H9 (cell line): Measurements from ENCODE around the gene FSIP1. TPM values are rescaled to one million over a fixed set of nuclear protein-coding genes. Genes with fewer than 3 reads are reported as not detected.

Experiments
- DNase-seq: peaks from one replicate; pipeline ENCODE4 v3.0.0-alpha.2; 2017
- H2AFZ ChIP-seq: one replicate; pipeline ENCODE4 v1.6.1; 2013; ENCODE audit warnings: mild to moderate bottlenecking, low read length, control low read depth, moderate library complexity
- H2AK5ac ChIP-seq: 2 replicates; pipeline ENCODE4 v1.6.1; 2013; ENCODE audit warnings: low read length, control low read depth, mixed read lengths; ENCODE audit not compliant: insufficient read length
- H2BK120ac ChIP-seq: one replicate; pipeline ENCODE4 v1.6.1; 2013; ENCODE audit warnings: low read depth, mild to moderate bottlenecking, low read length, control low read depth, inconsistent platforms; ENCODE audit not compliant: poor library complexity, severe bottlenecking
- H2BK12ac ChIP-seq: 2 replicates; pipeline ENCODE4 v1.6.1; 2013; ENCODE audit warnings: low read length, control low read depth, mixed read lengths, low read depth; ENCODE audit not compliant: insufficient read length
- H2BK15ac ChIP-seq: 2 replicates; pipeline ENCODE4 v1.6.1; 2013; ENCODE audit warnings: low read depth, low read length, control low read depth
- H2BK20ac ChIP-seq: one replicate; pipeline ENCODE4 v1.6.1; 2013; ENCODE audit warnings: low read depth, mild to moderate bottlenecking, low read length, control low read depth, inconsistent platforms; ENCODE audit not compliant: poor library complexity, severe bottlenecking
- H2BK5ac ChIP-seq: 2 replicates; pipeline ENCODE4 v1.6.1; 2013; ENCODE audit warnings: low read length, control low read depth, mixed read lengths; ENCODE audit not compliant: insufficient read length
- H3K14ac ChIP-seq: 2 replicates; pipeline ENCODE4 v1.6.1; 2013; ENCODE audit warnings: low read length, control low read depth; ENCODE audit not compliant: insufficient read depth
- H3K18ac ChIP-seq: 2 replicates; pipeline ENCODE4 v1.6.1; 2013; ENCODE audit warnings: low read depth, mild to moderate bottlenecking, mixed read lengths, low read length, control low read depth; ENCODE audit not compliant: insufficient read length
- H3K23ac ChIP-seq: 2 replicates; pipeline ENCODE4 v1.6.1; 2013; ENCODE audit warnings: low read length, control low read depth, mixed read lengths, low read depth; ENCODE audit not compliant: insufficient read length
- H3K23me2 ChIP-seq: 2 replicates; pipeline ENCODE4 v1.6.1; 2013; ENCODE audit warnings: low read depth, mild to moderate bottlenecking, mixed read lengths, low read length, control low read depth; ENCODE audit not compliant: insufficient read length, poor library complexity, severe bottlenecking
- H3K27ac ChIP-seq: 2 replicates; pipeline ENCODE4 v1.5.1; 2013; ENCODE audit warnings: low read length, control low read depth, mixed read lengths, low read depth; ENCODE audit not compliant: insufficient read length
- H3K27me3 ChIP-seq: 2 replicates; pipeline ENCODE4 v1.6.1; 2013; ENCODE audit warnings: low read length, control low read depth, inconsistent platforms; ENCODE audit not compliant: insufficient read depth
- H3K4ac ChIP-seq: 2 replicates; pipeline ENCODE4 v1.6.1; 2013; ENCODE audit warnings: low read depth, mild to moderate bottlenecking, control low read depth, inconsistent platforms, low read length, moderate library complexity
- H3K4me1 ChIP-seq: 2 replicates; pipeline ENCODE4 v1.6.1; 2013; ENCODE audit warnings: low read length, control low read depth, inconsistent platforms; ENCODE audit not compliant: insufficient read depth
- H3K4me2 ChIP-seq: 2 replicates; pipeline ENCODE4 v1.6.1; 2013; ENCODE audit warnings: low read length, control low read depth, mixed read lengths; ENCODE audit not compliant: insufficient read length, insufficient read depth
- H3K56ac ChIP-seq: 2 replicates; pipeline ENCODE4 v1.6.1; 2013; ENCODE audit warnings: low read depth, mild to moderate bottlenecking, mixed read lengths, low read length, control low read depth; ENCODE audit not compliant: insufficient read length
- H3K79me1 ChIP-seq: 2 replicates; pipeline ENCODE4 v1.6.1; 2013; ENCODE audit warnings: low read depth, mild to moderate bottlenecking, moderate library complexity, low read length, control low read depth, inconsistent platforms; ENCODE audit not compliant: insufficient read depth, poor library complexity, severe bottlenecking
- H3K79me2 ChIP-seq: 2 replicates; pipeline ENCODE4 v1.6.1; 2013; ENCODE audit warnings: low read length, control low read depth, inconsistent platforms; ENCODE audit not compliant: insufficient read depth
- H3K9ac ChIP-seq: 2 replicates; pipeline ENCODE4 v1.6.1; 2013; ENCODE audit warnings: low read length, control low read depth, mixed read lengths; ENCODE audit not compliant: insufficient read length; ENCODE audit errors: extremely low read depth
- H3K9me3 ChIP-seq: one replicate; pipeline ENCODE4 v1.6.1; 2013; ENCODE audit warnings: low read depth, low read length, inconsistent platforms; ENCODE audit not compliant: control insufficient read depth
- H3T11ph ChIP-seq: one replicate; pipeline ENCODE4 v1.6.1; 2013; ENCODE audit warnings: mild to moderate bottlenecking, low read length, control low read depth, inconsistent platforms
- H4K20me1 ChIP-seq: one replicate; pipeline ENCODE4 v1.6.1; 2013; ENCODE audit not compliant: control insufficient read depth, insufficient read length, insufficient read depth
- H4K5ac ChIP-seq: 2 replicates; pipeline ENCODE4 v1.6.1; 2013; ENCODE audit warnings: low read depth, mild to moderate bottlenecking, mixed read lengths, low read length, control low read depth; ENCODE audit not compliant: insufficient read length
- H4K8ac ChIP-seq: replicated peaks from 2 replicates; pipeline ENCODE4 v1.6.1; 2013; ENCODE audit warnings: low read length, control low read depth, mixed read lengths, low read depth; ENCODE audit not compliant: insufficient read length
- H4K91ac ChIP-seq: 2 replicates; pipeline ENCODE4 v1.6.1; 2013; ENCODE audit warnings: low read depth, mild to moderate bottlenecking, moderate library complexity, mixed read lengths, low read length, control low read depth; ENCODE audit not compliant: insufficient read length
- H3K27ac Mint-ChIP-seq, 3 experiments: 2 replicates in 2 of 3; 3 replicates in 1 of 3; pipeline ENCODE4 v1.8.0; 2020 to 2021; ENCODE audit warnings: mixed read lengths in 3 of 3, mild to moderate bottlenecking in 1 of 3, moderate library complexity in 1 of 3
- H3K27me3 Mint-ChIP-seq: 2 replicates; pipeline ENCODE4 v1.8.0; 2021; ENCODE audit warnings: low read depth, mild to moderate bottlenecking, moderate library complexity, mixed read lengths
- H3K36me3 Mint-ChIP-seq, 3 experiments: 2 replicates in 2 of 3; 3 replicates in 1 of 3; pipeline ENCODE4 v1.8.0; 2020 to 2021; ENCODE audit warnings: low read depth in 3 of 3, mixed read lengths in 3 of 3; ENCODE audit not compliant: insufficient read depth in 1 of 3
- H3K4me1 Mint-ChIP-seq, 2 experiments: 2 replicates each; pipeline ENCODE4 v1.8.0; 2020; ENCODE audit warnings: mixed read lengths in 2 of 2
- H3K4me3 Mint-ChIP-seq, 2 experiments: 2 replicates in 1 of 2; 3 replicates in 1 of 2; pipeline ENCODE4 v1.8.0; 2020 to 2021; ENCODE audit warnings: mild to moderate bottlenecking in 2 of 2, mixed read lengths in 2 of 2, moderate library complexity in 1 of 2
- H3K9me3 Mint-ChIP-seq, 2 experiments: 2 replicates in 1 of 2; 3 replicates in 1 of 2; pipeline ENCODE4 v1.8.0; 2020; ENCODE audit warnings: mild to moderate bottlenecking in 2 of 2, mixed read lengths in 2 of 2, moderate library complexity in 1 of 2
- CTCF ChIP-seq: fragments of 200-600 bp; sonication (generic); conservative IDR thresholded peaks from 3 replicates; pipeline ENCODE4 v1.8.0; 2021; ENCODE audit warnings: antibody characterized with exemption, mild to moderate bottlenecking
- WGBS: extraction: QIAGEN DNeasy Blood & Tissue Kit; methylation state at CpG from one replicate; pipeline ENCODE4 v1.1.7; 2013; ENCODE audit warnings: missing lambda C conversion rate, low lambda C conversion rate, mixed read lengths; ENCODE audit not compliant: insufficient read length; ENCODE audit errors: extremely low coverage; 5-methylcytosine and 5-hydroxymethylcytosine counted together
- total RNA-seq: library from RNA; stranded (reverse); gene quantifications from 2 replicates; pipeline ENCODE4 v1.2.1, GENCODE V29; 2021

FSIP1 gene
- total RNA-seq, 1 experiment from 2014 or later, result 0.96 TPM

GRCh38 chr15:39581793-39582285 lies 200.8 kb downstream of the FSIP1 start:
- peak overlapping the region; percentile 6 for H3K18ac ChIP-seq
- H3K27me3 Mint-ChIP-seq, result peaks cover 20% of the 10 kb centered on the region
- H2AFZ ChIP-seq, result no peak overlapping the region
- no peak overlapping the region for H3T11ph ChIP-seq
- peak overlapping the region; percentile 11 to 93 (median 76); a peak in 5 of 7 replicates for H3K27ac Mint-ChIP-seq
- H3K9me3 ChIP-seq, result no peaks in the 10 kb centered on the region
- peaks cover 0 to 5% of the 10 kb centered on the region in 2 experiments; a peak in 1 of 5 replicates for H3K9me3 Mint-ChIP-seq
- H3K4me2 ChIP-seq, result peak overlapping the region; percentile 74
- no peak overlapping the region for H2BK15ac ChIP-seq
- H4K8ac ChIP-seq, result no peak overlapping the region
- no CpG with 5 or more reads among the region's 13 CpGs for WGBS
- H3K79me1 ChIP-seq, result no peaks in the 10 kb centered on the region
- H3K4ac ChIP-seq, result no peak overlapping the region
- no peak overlapping the region for H2BK5ac ChIP-seq
- DNase-seq, result peak; percentile 71
- H2BK120ac ChIP-seq, result no peak overlapping the region
- no peak overlapping the region for H3K56ac ChIP-seq
- no peaks in the 10 kb centered on the region for H3K27me3 ChIP-seq
- H3K27ac ChIP-seq, result no peak overlapping the region
- H3K4me1 ChIP-seq, result no peaks in the 10 kb centered on the region; the same call in 1 of the 2 replicates
- H4K20me1 ChIP-seq, result no peaks in the 10 kb centered on the region
- peaks cover 30 to 52% (median 50%) of the 10 kb centered on the region in 3 experiments; a peak in 6 of 7 replicates for H3K36me3 Mint-ChIP-seq
- no peak overlapping the region; the same call in 1 of the 2 replicates for H3K14ac ChIP-seq
- H3K79me2 ChIP-seq, result no peaks in the 10 kb centered on the region; the same call in 1 of the 2 replicates
- peak overlapping the region; percentile 76 for H3K9ac ChIP-seq
- H3K23ac ChIP-seq, result no peak overlapping the region
- H2BK12ac ChIP-seq, result no peak overlapping the region
- H2BK20ac ChIP-seq, result no peak overlapping the region
- TF ChIP-seq CTCF, result peak; percentile 34; the same call in 1 of the 3 replicates
- H4K91ac ChIP-seq, result no peak overlapping the region
- H3K4me1 Mint-ChIP-seq, result peaks cover 33 to 44% of the 10 kb centered on the region in 2 experiments
- H3K23me2 ChIP-seq, result peaks cover 15% of the 10 kb centered on the region
- peak overlapping the region; percentile 90 to 91 for H3K4me3 Mint-ChIP-seq
- no peak overlapping the region for H4K5ac ChIP-seq
- no peak overlapping the region for H2AK5ac ChIP-seq
